Head of caudate nucleus (tissue), 42 donors: Measurements from ENCODE around the gene IRGC.

Experiments used
- DNase-seq, 42 donors: peaks; one replicate each; pipeline versions ENCODE4 v3.0.0 to v3.0.0-alpha.2; 2020 to 2021; ENCODE audit warnings: mixed read lengths in 7 of 42
- intact Hi-C: fragments of 100-400 bp; cut with DNase I; formaldehyde crosslinking; loops from one replicate; pipeline ENCODE4 v1.15.0; 2022

Gene IRGC

DNA sequence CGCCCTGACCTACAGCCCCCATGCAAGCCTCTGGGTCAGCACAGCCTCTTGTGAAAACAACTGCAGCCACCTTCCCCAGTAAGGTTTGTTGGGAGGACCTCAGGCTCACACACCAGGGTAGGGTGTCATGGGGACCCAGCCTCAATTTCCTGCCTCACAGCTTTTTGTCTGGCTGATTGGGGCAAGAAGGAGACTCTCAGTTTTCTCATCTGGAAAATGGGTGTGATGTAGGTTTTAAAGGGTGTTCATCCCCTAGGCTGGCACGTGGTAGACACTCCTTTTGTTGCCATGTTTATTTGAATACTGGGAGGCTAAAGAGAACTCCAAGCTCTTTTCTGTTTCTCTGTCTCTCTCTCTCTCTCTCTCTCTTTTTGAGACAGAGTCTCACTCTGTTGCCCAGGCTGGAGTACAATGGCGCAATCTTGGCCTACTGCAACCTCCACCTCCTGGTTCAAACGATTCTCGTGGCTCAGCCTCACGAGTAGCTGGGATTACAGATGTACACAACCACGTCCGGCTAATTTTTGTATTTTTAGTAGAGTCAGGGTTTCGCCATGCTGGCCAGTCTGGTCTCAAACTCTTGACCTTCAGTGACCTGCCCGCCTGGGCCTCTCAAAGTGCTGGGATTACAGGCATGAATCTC is 27.7 kb upstream of the IRGC start:
- intact Hi-C loops: no loop called here
- no peak for DNase-seq

DNA sequence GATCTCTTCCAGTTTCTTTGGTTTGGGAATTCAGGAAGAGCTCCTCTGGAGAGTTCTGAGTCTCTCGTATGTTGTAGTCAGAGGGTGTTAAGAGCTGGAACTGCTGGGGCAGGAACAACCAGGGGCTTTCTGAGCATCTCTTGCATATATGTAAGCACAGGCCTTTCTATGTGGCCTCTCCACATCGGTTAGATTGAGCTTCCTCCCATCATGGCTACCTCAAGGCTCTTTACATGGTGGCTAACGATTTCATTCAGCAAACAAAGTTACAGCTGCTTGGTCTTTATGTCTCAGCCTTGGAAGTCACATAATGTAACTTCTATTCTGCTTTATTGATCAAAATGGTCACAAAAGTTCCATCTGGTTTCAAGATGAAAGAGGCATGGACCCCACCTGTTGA is 25.4 kb upstream of the IRGC start:
- intact Hi-C loops: no loop called here
- DNase-seq: no peak

DNA sequence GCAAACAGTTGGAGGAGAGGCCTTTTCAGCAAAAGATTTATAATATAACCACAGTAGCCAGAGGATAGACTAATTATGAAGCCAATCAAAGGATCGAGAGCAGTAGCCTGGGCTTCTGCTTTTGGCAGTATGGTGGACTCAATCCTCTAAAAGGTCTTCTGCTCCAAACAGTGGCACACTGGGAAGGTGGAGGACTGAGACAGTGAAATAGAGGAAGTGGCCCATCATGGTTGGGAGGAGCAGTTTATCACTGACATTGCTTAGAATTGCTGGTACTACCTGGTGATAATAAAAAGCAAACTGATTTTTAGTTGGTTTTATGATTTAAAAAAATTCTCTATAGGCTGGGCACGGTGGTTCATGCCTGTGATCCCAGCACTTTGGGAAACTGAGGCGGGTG is 25.0 kb upstream of the IRGC start:
- intact Hi-C loops: no loop called here
- no peak for DNase-seq

DNA sequence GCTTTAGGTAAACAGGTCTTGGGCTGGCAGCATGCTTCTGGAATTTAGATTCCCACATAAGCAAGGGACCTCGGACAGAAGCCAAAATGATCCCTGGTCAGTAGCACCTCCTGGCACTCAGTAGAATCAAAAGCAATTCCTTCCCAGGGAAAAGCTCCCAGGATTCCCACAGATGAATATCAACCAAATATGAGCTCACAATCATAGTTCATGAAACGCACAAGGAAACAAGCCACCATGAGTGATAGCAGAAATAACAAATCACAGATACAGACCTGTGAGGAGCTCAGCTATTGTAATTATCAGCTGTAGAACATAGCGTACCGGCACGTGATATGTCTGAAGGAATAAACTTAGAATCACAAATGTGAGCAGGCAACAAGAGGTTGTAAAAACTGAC is 24.1 kb upstream of the IRGC start:
- intact Hi-C loops: no loop called here
- DNase-seq: no peak

DNA sequence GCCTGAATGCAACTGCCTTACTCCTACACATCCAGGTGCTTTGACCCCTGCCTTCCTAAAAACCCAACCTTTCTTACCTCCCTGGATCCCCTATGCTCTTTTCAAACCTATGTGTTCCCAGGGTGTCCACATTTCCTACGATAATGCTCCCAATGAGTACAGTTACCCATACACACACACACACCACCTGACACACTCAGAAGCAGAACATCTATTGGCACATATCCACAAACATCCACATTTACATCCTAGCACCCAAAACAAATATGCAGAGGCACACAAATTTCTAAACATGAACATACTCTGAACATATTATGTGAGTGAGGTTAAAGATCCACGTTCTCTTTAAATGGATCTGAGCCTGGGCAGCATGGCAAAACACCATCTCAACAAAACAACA is 23.5 kb upstream of the IRGC start:
- intact Hi-C loops: no loop called here
- DNase-seq: no peak

DNA sequence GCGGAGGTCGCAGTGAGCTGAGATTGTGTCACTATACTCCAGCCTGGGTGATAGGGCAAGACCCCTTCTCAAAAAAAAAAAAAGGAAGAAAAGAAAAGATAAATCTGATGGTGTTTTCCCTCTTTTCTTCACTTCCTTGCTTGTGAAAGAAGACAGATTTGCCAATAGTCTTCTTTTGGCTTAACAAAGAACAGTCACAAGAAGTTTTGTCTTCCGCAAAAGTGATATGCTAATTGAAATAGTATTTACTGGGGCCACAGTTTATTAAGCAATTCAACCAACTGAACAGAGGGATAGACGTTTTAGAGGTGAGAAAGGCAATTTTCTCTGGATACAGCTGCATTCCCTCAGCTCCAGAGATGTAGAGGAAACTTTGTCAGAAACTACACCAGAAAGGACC is 23.0 kb upstream of the IRGC start:
- DNase-seq: no peak
- intact Hi-C loops: no loop called here

DNA sequence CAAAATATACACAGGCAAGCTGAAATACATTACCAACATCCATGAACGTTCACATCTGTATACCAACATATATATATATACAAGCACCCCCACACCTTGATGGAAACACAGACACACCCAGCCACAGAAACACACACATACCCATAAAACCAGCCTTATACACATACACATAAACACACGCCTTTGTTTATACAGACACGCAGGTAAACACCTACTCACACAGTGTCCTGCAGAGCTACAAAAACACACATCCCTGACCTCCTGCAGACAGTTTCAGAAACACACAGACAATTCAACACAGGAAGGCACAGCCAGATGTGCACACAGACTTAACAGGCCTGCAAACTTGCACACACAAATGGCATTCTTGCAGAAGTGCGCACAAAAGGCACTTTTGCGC is 21.3 kb upstream of the IRGC start:
- DNase-seq: no peak
- intact Hi-C loops: no loop called here

DNA sequence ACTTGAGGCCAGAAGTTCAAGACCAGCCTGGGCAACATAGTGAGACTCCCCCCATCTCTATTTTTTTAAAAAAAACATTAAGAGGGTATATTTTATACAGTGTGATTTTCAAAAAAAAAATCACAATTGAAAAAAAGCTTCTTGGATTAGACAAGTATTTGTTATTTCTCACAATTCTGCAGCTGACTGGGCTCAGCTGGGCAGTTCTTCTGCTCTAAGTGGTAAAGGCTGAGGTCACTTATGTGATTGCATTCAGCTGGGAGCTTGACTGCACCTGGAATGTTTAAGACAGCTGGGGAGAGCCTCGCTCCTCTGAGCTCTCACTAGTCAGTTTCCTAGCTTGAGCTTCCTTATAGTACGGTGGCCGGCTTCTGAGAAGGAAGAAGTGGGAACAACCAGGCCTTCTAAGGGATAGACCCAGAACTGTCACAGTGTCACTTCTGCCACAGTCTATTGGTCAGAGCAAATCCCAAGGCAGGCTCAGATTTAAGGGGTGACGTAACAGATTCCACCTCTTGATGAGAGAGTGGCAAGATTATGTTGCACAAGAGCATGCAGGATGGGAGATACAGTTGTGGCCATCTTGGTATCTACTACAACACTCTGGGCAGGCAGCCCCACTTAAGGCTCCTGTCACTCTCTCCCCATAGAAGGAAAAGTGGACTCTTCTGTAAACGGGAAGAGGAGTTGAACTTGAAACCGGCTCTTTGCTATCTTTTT is 19.7 kb upstream of the IRGC start:
- DNase-seq: no peak
- intact Hi-C loops: no loop called here

DNA sequence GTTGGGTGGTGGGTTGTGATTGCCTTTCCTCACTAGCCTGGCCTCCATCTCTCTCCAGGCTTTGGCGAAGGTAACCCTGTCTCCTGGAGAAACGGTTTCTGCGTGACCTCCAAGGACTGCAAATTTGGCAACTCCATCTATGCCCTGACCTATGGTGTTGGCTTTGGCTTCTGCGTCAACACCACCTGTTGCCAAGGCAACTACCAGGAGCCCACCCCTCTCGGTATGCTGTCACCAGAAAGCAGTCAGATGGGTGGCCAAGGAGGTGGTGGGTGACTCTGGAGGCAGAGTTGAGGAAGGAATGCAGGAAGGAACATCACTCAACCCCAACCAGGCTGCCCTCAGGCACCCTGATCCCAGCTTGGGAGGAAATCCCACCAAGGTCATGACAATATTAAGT is 18.6 kb upstream of the IRGC start:
- DNase-seq: no peak
- intact Hi-C loops: no loop called here

DNA sequence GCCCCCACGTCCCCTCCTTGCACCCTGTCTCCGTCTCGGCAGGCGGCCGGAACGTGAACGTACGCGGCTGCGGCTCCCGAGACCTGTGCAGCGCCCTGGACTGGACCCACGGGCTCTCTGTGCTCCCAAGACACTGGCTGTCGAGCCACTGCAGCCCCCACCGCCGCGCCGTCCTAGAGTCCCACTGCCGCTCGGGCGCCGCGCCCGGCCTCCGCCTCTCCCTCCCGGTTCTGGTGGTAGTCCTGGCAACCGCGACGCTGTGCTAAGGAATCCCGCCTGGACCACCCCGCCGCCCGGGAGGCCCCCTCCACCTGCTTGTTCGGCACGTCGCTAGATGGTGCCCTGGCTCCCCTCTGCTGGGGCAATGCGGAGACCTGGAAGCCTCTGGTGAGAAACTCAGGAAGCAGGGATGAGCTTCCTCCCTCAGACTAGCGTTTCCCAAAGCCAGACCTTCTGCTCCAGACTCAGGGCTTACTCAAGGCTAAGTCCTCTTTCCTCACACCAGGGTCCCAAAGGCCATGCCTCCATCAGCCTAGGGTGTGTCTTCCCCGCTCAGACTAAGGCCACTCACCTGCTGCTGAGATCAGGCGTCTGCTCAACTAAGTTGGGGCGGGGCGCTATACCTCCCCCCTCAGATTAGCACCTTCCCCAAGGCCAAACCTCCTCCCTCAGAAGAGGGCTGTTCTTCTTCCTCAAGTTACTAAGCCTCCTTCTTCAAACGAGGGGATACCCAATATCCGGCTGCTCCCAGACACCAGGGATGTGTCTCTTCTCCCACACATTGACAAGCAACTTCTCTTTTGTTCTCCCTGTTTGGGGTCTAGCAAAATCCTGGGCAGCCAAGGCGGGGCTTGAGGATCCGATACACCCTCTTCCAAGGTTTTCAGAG is 16.1 kb upstream of the IRGC start:
- intact Hi-C loops: no loop called here
- DNase-seq: peak; percentile 20 to 82 (median 53)

DNA sequence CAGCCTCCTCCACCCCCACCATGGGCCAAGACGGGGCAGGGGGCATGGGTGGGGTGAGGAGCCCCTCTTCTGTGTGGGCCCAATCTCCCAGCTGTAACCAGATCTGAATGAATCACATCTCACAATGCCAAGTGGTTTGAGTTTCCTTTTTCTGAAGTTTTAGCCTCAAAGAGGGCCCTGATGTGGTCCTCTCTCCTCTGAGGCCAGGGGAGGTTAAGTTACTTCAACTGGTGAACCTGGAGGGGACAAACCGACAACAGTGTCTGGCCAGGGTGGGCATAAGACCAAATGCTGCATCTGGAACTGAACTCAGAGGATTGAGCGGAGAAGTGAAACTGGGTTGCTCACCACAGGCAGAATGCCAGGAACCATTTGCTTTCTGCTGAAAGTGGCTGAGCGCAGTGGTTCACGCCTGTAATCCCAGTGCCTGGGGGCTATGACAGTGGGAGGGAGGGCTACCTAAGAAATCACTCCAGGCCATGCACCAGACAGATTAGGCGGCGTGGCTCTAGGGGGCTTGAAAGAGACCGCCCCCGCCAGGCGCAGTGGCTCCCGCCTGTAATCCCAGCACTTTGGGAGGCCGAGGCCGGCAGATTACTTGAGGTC is 15.4 kb upstream of the IRGC start:
- intact Hi-C loops: no loop called here
- peak in 38 of 42 donors; percentile 8 to 76 (median 42) for DNase-seq

DNA sequence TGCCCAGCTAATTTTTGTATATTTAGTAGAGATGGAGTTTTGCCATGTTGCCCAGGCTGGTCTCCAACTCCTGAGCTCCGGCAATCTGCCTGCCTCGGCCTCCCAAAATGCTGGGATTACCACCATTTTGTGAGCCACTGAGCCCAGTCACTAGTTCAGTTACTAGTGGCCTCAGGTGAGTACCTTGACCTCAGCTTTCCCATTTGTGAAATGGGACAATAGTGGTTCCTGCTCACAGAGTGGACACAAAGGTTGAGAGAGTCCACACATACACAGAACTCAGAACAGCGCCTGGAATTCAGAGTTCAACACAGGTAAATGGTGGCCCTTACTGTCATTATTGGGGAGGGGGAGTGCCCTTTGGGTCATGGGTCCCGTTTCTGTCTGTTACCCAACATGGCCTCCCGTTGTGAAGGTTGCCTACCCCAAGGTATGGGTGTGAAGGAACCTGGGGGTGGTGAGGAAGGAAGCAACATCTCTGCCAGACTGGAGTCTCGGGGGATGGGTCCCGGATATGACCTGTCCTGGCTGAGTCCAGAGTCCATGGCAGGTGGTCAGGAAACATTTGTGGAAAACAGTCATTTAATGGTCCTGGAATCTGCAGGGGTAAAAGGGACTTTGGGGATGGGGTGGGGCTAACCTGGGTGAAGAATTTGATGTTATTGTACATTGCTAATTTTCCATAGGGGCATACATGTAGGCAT is 11.7 kb upstream of the IRGC start:
- no peak for DNase-seq
- intact Hi-C loops: no loop called here

DNA sequence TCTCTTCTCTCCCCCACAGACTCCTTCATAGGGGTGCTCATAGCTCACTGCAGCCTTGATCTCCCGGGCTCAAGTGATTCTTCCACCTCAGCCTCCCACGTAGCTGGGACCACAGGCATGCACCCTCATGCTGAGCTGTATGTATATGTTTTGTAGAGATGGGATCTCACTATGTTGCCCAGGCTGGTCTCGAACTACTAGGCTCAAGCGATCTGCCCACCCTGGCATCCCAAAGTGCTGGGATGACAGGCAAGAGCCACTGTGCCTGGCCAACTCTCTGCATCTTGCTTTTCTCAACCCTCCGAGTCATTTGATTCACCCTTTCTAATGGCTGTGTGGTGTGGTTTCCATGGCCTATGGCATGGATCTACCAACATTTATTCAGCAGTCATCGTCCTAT is 10.1 kb upstream of the IRGC start:
- intact Hi-C loops: no loop called here
- DNase-seq: no peak

DNA sequence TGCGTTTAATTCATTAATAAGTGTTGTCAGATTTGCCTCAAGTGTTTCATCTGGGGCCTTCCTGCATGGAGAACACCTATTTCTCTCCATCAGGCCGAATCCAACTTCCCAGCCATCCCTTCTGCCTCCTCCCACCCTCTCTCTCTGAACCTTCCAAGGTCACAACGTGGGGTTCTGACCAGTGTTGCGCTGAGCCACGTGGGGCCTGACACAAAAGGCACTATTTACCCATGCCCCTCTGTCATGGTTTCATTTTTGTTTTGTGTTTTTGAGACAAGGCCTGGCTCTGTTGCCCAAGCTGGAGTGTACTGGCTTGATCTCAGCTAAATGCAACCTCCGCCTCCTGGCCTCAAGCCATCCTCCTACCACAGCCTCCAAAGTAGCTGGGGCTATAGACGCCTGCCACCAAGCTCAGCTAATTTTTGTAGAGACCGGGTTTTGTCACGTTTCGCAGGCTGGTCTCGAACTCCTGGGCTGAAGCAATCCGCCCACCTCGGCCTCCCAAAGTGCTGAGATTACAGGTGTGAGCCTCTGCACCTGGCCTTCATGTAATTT is 8.6 kb upstream of the IRGC start:
- no peak for DNase-seq
- intact Hi-C loops: no loop called here

DNA sequence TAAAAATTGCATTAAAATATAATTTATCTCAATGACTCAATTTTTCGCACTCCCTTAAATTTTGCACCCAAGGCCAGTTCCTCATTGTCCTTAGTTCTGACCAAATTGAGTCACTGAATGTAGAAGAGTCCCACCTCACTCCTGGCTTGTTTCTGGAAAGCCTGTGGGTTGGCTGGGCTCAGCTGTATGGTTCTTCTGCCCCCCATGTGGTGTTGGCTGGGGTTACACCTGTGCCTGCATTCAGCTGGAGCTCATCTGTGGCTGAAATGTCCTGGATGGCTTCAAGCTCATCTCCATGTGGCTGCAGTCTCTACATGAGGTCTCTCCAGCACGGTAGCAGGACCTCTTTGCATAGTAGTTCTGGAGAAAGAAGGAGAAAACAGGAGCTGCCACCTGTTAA is 7.2 kb upstream of the IRGC start:
- intact Hi-C loops: no loop called here

DNA sequence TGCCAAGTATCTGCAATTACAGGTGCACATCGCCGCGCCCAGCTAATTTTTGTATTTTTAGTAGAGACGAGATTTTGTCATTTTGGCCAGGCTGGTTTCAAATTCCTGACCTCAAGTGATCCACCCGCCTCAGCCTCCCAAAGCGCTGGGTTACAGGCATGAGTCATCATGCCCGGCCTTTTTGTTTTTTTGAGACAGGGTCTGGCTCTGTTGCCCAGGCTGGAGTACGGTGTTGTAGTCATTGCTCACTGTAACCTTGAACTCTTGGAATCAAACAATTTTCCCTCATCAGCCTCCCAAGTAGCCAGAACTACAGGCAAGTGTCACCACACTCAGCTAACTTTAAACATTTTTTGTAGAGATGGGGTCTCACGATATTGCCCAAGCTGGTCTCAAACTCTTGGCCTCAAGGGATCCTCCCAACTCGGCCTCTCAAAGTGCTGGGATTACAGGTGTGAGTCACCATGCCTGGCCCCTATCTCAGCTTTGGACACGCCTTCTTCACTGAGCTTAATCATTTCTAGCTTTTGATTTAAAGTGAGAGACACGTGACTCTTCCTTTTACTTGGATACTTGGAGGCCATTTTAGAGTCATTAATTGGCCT is 4.0 kb upstream of the IRGC start:
- intact Hi-C loops: no loop called here
- no peak for DNase-seq

More for the DNA sequence above, 7.2 kb upstream of the IRGC start:
- no peak for DNase-seq

DNA sequence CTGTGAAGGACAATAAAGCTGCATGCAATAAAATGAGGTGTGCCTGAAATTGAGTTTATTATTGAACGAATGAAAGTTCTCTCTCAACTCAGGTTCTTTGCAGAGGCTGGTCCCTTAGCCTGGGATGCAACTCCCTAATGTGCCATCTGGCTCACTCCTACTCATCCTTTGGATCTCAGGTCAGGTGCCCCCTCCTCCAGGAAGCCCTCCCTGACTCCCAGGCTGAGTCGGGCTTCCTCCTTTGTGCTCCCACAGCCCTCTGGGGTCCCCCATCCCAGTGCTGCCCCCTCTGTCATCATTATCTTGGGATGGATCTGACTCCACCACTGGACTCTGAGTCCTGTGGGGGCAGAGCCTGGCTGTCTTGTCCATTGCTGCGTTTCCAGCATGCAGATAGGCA is 2.7 kb upstream of the IRGC start:
- intact Hi-C loops: no loop called here

DNA sequence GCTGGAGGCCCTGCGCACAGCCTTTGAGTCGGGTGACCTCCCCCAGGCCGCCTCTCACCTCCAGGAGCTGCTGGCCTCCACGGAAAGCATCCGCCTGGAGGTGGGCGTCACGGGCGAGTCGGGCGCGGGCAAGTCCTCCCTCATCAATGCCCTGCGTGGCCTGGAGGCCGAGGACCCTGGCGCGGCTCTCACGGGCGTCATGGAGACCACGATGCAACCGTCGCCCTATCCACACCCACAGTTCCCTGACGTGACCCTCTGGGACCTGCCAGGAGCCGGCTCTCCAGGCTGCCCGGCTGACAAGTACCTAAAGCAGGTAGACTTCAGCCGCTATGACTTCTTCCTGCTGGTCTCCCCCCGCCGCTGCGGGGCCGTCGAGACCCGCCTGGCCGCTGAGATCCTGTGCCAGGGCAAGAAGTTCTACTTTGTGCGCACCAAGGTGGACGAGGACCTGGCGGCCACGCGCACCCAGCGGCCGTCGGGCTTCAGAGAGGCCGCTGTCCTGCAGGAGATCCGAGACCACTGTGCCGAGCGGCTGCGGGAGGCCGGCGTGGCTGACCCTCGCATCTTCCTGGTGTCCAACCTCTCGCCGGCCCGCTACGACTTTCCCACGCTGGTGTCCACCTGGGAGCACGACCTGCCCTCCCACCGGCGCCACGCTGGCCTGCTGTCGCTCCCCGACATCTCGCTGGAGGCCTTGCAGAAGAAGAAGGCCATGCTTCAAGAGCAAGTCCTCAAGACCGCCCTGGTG is 2.9 kb downstream of the IRGC start:
- intact Hi-C loops: no loop called here
- DNase-seq: no peak

More for the DNA sequence above, 2.7 kb upstream of the IRGC start:
- DNase-seq: no peak
